IMR-90 (cell line): ENCODE data around the gene PCP4. TPM values are rescaled to one million over a fixed set of nuclear protein-coding genes. Genes with fewer than 3 reads are reported as not detected.

ENCODE experiments used
- ATAC-seq: fragments of 200-7000 bp; cut with Tn5 transposase; 2 replicates; pipeline ENCODE4 v1.9.1; 2020; ENCODE audit warnings: low read depth, mild to moderate bottlenecking, moderate library complexity
- BruUV-seq: library from RNA; stranded (reverse); fragments of 400-500 nt; replicated peaks from 2 replicates; lab custom pipeline; 2021; lab: Mats Ljungman, UMichigan
- CTCF ChIA-PET: fragments of 300-600 bp; formaldehyde crosslinking; extraction: SDS; loops from one replicate; lab custom pipeline; 2021; ENCODE audit warnings: antibody characterized with exemption; lab: Yijun Ruan, JAX
- POLR2A ChIA-PET: fragments of 300-600 bp; sonication (Branson Sonifier 250); formaldehyde crosslinking; loops from one replicate; lab custom pipeline; 2022; ENCODE audit warnings: antibody characterized with exemption; ENCODE audit not compliant: unreplicated experiment; lab: Charles Lee
- DNase-seq: peaks from one replicate; pipeline ENCODE4 v3.0.0; 2013
- H2AFZ ChIP-seq: replicated peaks from 2 replicates; pipeline ENCODE3; 2013; ENCODE audit warnings: low read length, mild to moderate bottlenecking; ENCODE audit not compliant: poor library complexity
- H2AK5ac ChIP-seq: 2 replicates; pipeline ENCODE4 v1.6.1; 2013; ENCODE audit warnings: low read depth, low read length, inconsistent platforms
- H2AK9ac ChIP-seq: replicated peaks from 2 replicates; pipeline ENCODE3; 2013; ENCODE audit warnings: mild to moderate bottlenecking, low read depth, low read length, moderate library complexity; ENCODE audit not compliant: poor library complexity
- H2BK120ac ChIP-seq: 2 replicates; pipeline ENCODE4 v1.6.1; 2013; ENCODE audit warnings: low read depth, low read length, inconsistent platforms
- H2BK15ac ChIP-seq: 3 replicates; pipeline ENCODE4 v1.6.1; 2013; ENCODE audit warnings: low read depth, low read length, inconsistent platforms
- H2BK20ac ChIP-seq: 2 replicates; pipeline ENCODE4 v1.6.1; 2013; ENCODE audit warnings: low read depth, mild to moderate bottlenecking, inconsistent platforms, low read length, moderate library complexity
- H2BK5ac ChIP-seq: 2 replicates; pipeline ENCODE4 v1.6.1; 2013; ENCODE audit warnings: mild to moderate bottlenecking, low read depth, low read length, inconsistent platforms; ENCODE audit not compliant: poor library complexity, severe bottlenecking
- H3K14ac ChIP-seq: replicated peaks from 2 replicates; pipeline ENCODE4 v1.6.1; 2013; ENCODE audit warnings: low read depth, low read length, inconsistent platforms
- H3K18ac ChIP-seq: 2 replicates; pipeline ENCODE4 v1.6.1; 2013; ENCODE audit warnings: low read depth, low read length, control low read depth
- H3K23ac ChIP-seq: 2 replicates; pipeline ENCODE4 v1.6.1; 2013; ENCODE audit warnings: low read depth, low read length, inconsistent platforms
- H3K27ac ChIP-seq: 2 replicates; pipeline ENCODE4 v1.5.1; 2013; ENCODE audit warnings: mild to moderate bottlenecking, control low read depth, low read length; ENCODE audit not compliant: insufficient read depth
- H3K27me3 ChIP-seq: 2 replicates; pipeline ENCODE4 v1.6.1; 2013; ENCODE audit warnings: low read length; ENCODE audit not compliant: control insufficient read depth, insufficient read depth
- H3K36me3 ChIP-seq: 2 replicates; pipeline ENCODE4 v1.6.1; 2013; ENCODE audit warnings: low read length, mixed read lengths; ENCODE audit not compliant: control insufficient read depth, insufficient read depth
- H3K4ac ChIP-seq: 2 replicates; pipeline ENCODE4 v1.6.1; 2013; ENCODE audit warnings: low read depth, low read length, inconsistent platforms
- H3K4me1 ChIP-seq: 2 replicates; pipeline ENCODE4 v1.6.1; 2013; ENCODE audit warnings: low read length, mixed read lengths; ENCODE audit not compliant: control insufficient read depth, insufficient read depth
- H3K4me2 ChIP-seq: 2 replicates; pipeline ENCODE4 v1.6.1; 2013; ENCODE audit warnings: low read depth, mild to moderate bottlenecking, control low read depth, low read length, moderate library complexity
- H3K4me3 ChIP-seq: 2 replicates; pipeline ENCODE4 v1.5.1; 2013; ENCODE audit warnings: low read depth, mild to moderate bottlenecking, control low read depth, low read length, moderate library complexity; ENCODE audit not compliant: insufficient read depth
- H3K56ac ChIP-seq: 2 replicates; pipeline ENCODE4 v1.6.1; 2013; ENCODE audit warnings: low read length, inconsistent platforms; ENCODE audit not compliant: insufficient read depth; ENCODE audit errors: extremely low read depth
- H3K79me1 ChIP-seq, 2 experiments: 2 replicates each; pipeline ENCODE4 v1.6.1; 2013; ENCODE audit warnings: low read length in 2 of 2, inconsistent platforms in 1 of 2, low read depth in 1 of 2
- H3K9ac ChIP-seq: 2 replicates; pipeline ENCODE4 v1.6.1; 2013; ENCODE audit warnings: low read depth, low read length, control low read depth
- H3K9me1 ChIP-seq: 2 replicates; pipeline ENCODE4 v1.6.1; 2013; ENCODE audit warnings: low read length, inconsistent platforms; ENCODE audit not compliant: insufficient read depth
- H3K9me3 ChIP-seq: 2 replicates; pipeline ENCODE4 v1.6.1; 2013; ENCODE audit warnings: low read length; ENCODE audit not compliant: control insufficient read depth, insufficient read depth
- H4K20me1 ChIP-seq: 2 replicates; pipeline ENCODE4 v1.6.1; 2013; ENCODE audit warnings: low read length, inconsistent platforms; ENCODE audit not compliant: insufficient read depth
- H4K5ac ChIP-seq: 2 replicates; pipeline ENCODE4 v1.6.1; 2013; ENCODE audit warnings: mild to moderate bottlenecking, low read depth, low read length, control low read depth
- H4K8ac ChIP-seq, 2 experiments: 2 replicates each; pipeline ENCODE4 v1.6.1; 2013; ENCODE audit warnings: low read depth in 2 of 2, low read length in 2 of 2, control low read depth in 1 of 2, inconsistent platforms in 1 of 2
- H4K91ac ChIP-seq: 2 replicates; pipeline ENCODE4 v1.6.1; 2013; ENCODE audit warnings: low read depth, low read length, inconsistent platforms; ENCODE audit not compliant: insufficient read depth
- BHLHE40 ChIP-seq: fragments of 150-350 bp; IDR thresholded peaks from 2 replicates; pipeline ENCODE4 v1.6.1; 2016; ENCODE audit warnings: mild to moderate bottlenecking, low read depth, low read length
- CEBPB ChIP-seq: IDR thresholded peaks from 2 replicates; pipeline ENCODE4 v1.6.1; 2012; ENCODE audit warnings: low read depth, low read length, improper control_type of control experiment
- CHD1 ChIP-seq: IDR thresholded peaks from 2 replicates; pipeline ENCODE4 v1.6.1; 2012; ENCODE audit warnings: low read depth, low read length, improper control_type of control experiment
- CTCF ChIP-seq: conservative IDR thresholded peaks from 2 replicates; pipeline ENCODE4 v1.5.1; 2012; ENCODE audit warnings: mild to moderate bottlenecking, low read depth, low read length, improper control_type of control experiment
- ELK1 ChIP-seq: fragments of 150-350 bp; IDR thresholded peaks from 2 replicates; pipeline ENCODE4 v1.6.1; 2016; ENCODE audit warnings: low read depth, mild to moderate bottlenecking, low read length, moderate library complexity, borderline replicate concordance
- FOS ChIP-seq: fragments of 150-350 bp; IDR thresholded peaks from 2 replicates; pipeline ENCODE4 v1.6.1; 2016; ENCODE audit warnings: low read depth, low read length
- MAFK ChIP-seq: IDR thresholded peaks from 2 replicates; pipeline ENCODE4 v1.6.1; 2012; ENCODE audit warnings: low read depth, low read length, improper control_type of control experiment
- MAZ ChIP-seq: IDR thresholded peaks from 2 replicates; pipeline ENCODE4 v1.6.1; 2012; ENCODE audit warnings: low read depth, mild to moderate bottlenecking, low read length, improper control_type of control experiment, moderate library complexity, borderline replicate concordance
- MXI1 ChIP-seq: IDR thresholded peaks from 2 replicates; pipeline ENCODE4 v1.6.1; 2012; ENCODE audit warnings: low read depth, mild to moderate bottlenecking, low read length, moderate library complexity, borderline replicate concordance
- NFE2L2 ChIP-seq: fragments of 150-350 bp; IDR thresholded peaks from 2 replicates; pipeline ENCODE4 v1.6.1; 2016; ENCODE audit warnings: low read depth, mild to moderate bottlenecking, low read length
- POLR2A ChIP-seq: IDR thresholded peaks from 2 replicates; pipeline ENCODE4 v1.6.1; 2012; ENCODE audit warnings: mild to moderate bottlenecking, low read depth, low read length
- RAD21 ChIP-seq: IDR thresholded peaks from 2 replicates; pipeline ENCODE4 v1.6.1; 2012; ENCODE audit warnings: low read length, improper control_type of control experiment
- RCOR1 ChIP-seq: IDR thresholded peaks from 2 replicates; pipeline ENCODE4 v1.6.1; 2012; ENCODE audit warnings: mild to moderate bottlenecking, low read length, improper control_type of control experiment; ENCODE audit not compliant: insufficient replicate concordance
- RFX5 ChIP-seq: IDR thresholded peaks from 2 replicates; pipeline ENCODE4 v1.8.0; 2012; ENCODE audit warnings: low read depth, mild to moderate bottlenecking, low read length, moderate library complexity
- SMC3 ChIP-seq: fragments of 150-350 bp; IDR thresholded peaks from 2 replicates; pipeline ENCODE4 v1.6.1; 2016; ENCODE audit warnings: low read depth, mild to moderate bottlenecking, antibody characterized with exemption, low read length, moderate library complexity
- USF2 ChIP-seq: fragments of 150-350 bp; IDR thresholded peaks from 2 replicates; pipeline ENCODE4 v1.6.1; 2017; ENCODE audit warnings: mild to moderate bottlenecking, antibody characterized with exemption, low read length, low read depth
- WGBS, 2 experiments: methylation state at CpG; one replicate each; pipeline versions ENCODE4 v1.1.5 to v1.1.7; 2013; ENCODE audit warnings: missing lambda C conversion rate in 2 of 2; ENCODE audit not compliant: insufficient read length in 1 of 2; ENCODE audit errors: extremely low coverage in 2 of 2; 5-methylcytosine and 5-hydroxymethylcytosine counted together
- dilution Hi-C: fragments of 300-500 bp; cut with HindIII; formaldehyde crosslinking; loops from one replicate; pipeline ENCODE4 v1.14.3; 2018; ENCODE audit warnings: low sequenced_read_pairs; ENCODE audit not compliant: unreplicated experiment
- in situ Hi-C: fragments of 300-500 bp; cut with MboI; formaldehyde crosslinking; loops from 3 replicates; pipeline ENCODE4 v1.14.3; 2019; ENCODE audit warnings: low sequenced_read_pairs, inconsistent platforms, mixed read lengths
- intact Hi-C: fragments of 100-400 bp; cut with micrococcal nuclease; formaldehyde crosslinking; loops from 2 replicates; pipeline ENCODE4 v1.10.0; 2022
- polyA plus RNA-seq, 3 experiments: library from polyadenylated mRNA; depleted of rRNA; stranded (reverse); fragments of >200 nt; gene quantifications; 2 replicates each; pipeline ENCODE4 v1.2.3, GENCODE V29; 2012; ENCODE audit warnings: low replicate concordance in 1 of 3
- total RNA-seq: library from RNA; depleted of rRNA; stranded (reverse); fragments of >200 nt; gene quantifications from 2 replicates; pipeline ENCODE4 v1.2.3, GENCODE V29; 2012

The PCP4 gene
- total and polyA plus RNA-seq, 2 of the 4 experiments (the other 2 are of a cell fraction): not detected

- CTCF ChIA-PET: no interaction called here
These were observed 33.3 kb downstream of the PCP4 start for GRCh38 chr21:39900491-39900890.

More at GRCh38 chr21:39900491-39900890, 33.3 kb downstream of the PCP4 start:
- Histone ChIP-seq H2AK5ac (no peak overlapping the region), H3K18ac (no peak overlapping the region), H3K4me3 (no peak overlapping the region), H3K14ac (no peak overlapping the region), H2BK120ac (no peak overlapping the region), H2AK9ac (no peak overlapping the region), H4K8ac (no peak overlapping the region), H2BK20ac (no peak overlapping the region), H3K79me1 (no peaks in the 10 kb centered on the region), H3K9ac (no peak overlapping the region), H3K56ac (no peak overlapping the region), H4K91ac (no peak overlapping the region), H3K23ac (no peak overlapping the region), H3K27ac (no peak overlapping the region), H3K27me3 (no peaks in the 10 kb centered on the region), H3K4ac (no peak overlapping the region), H4K20me1 (no peaks in the 10 kb centered on the region), H2AFZ (no peak overlapping the region), H3K36me3 (no peaks in the 10 kb centered on the region), H2BK5ac (no peak overlapping the region), H4K5ac (no peak overlapping the region), H2BK15ac (no peak overlapping the region), H3K4me2 (no peak overlapping the region), H3K9me3 (peaks cover 30% of the 10 kb centered on the region), H3K4me1 (no peaks in the 10 kb centered on the region), H3K9me1 (no peaks in the 10 kb centered on the region)
- DNase-seq (no peak), ATAC-seq (no peak)
- intact Hi-C loops: no loop called here
- no CpG with 5 or more reads among the region's 5 CpGs for WGBS, 2 experiments
- dilution Hi-C loops: no loop called here
- POLR2A ChIA-PET: no interaction called here
- no TSS peak for BruUV-seq
- in situ Hi-C loops: no loop called here
- TF ChIP-seq RCOR1 (no peak), FOS (no peak), USF2 (no peak), MAFK (no peak), MAZ (no peak), CHD1 (no peak), POLR2A (no peak), BHLHE40 (no peak), CEBPB (no peak), CTCF (no peak), NFE2L2 (no peak), SMC3 (no peak), ELK1 (no peak), MXI1 (no peak), RAD21 (no peak), RFX5 (no peak)
